HCT116 (cell line): ENCODE data around the gene RIMBP2. TPM values are rescaled to one million over a fixed set of nuclear protein-coding genes. Genes with fewer than 3 reads are reported as not detected.

Source experiments
- ATAC-seq: fragments of 200-7000 bp; cut with Tn5 transposase; 2 replicates; pipeline ENCODE4 v1.9.1; 2020; ENCODE audit warnings: mild to moderate bottlenecking, moderate library complexity
- BruUV-seq: library from RNA; stranded (reverse); fragments of 400-500 nt; replicated peaks from 2 replicates; lab custom pipeline; 2021; lab: Mats Ljungman, UMichigan
- CTCF ChIA-PET: fragments of 300-600 bp; sonication (Branson Sonifier 250); formaldehyde crosslinking; loops from one replicate; lab custom pipeline; 2021; ENCODE audit warnings: antibody characterized with exemption; lab: Charles Lee
- POLR2A ChIA-PET: fragments of 300-600, 350-600 bp; sonication (Branson Sonifier 250); formaldehyde crosslinking; loops from one replicate; lab custom pipeline; 2021; ENCODE audit warnings: antibody characterized with exemption; lab: Charles Lee
- RAD21 ChIA-PET, 2 experiments: fragments of 300-600 bp; sonication (Branson Sonifier 250); formaldehyde crosslinking; loops; one replicate each; lab custom pipeline; 2023; ENCODE audit warnings: low total read pairs in 2 of 2; ENCODE audit not compliant: uncharacterized antibody in 2 of 2, unreplicated experiment in 2 of 2, low non-redundant PET in 1 of 2; lab: Charles Lee
- DNase-seq: peaks from one replicate; pipeline ENCODE4 v3.0.0-alpha.2; 2010; ENCODE audit warnings: low read depth, low spot score
- H2AFZ ChIP-seq: fragments of 200-600 bp; shearing (Covaris generic), sonication (generic); 2 replicates; pipeline ENCODE4 v1.6.1; 2017; ENCODE audit warnings: low read depth, mixed run types, mixed read lengths, antibody characterized with exemption, low read length; ENCODE audit not compliant: poor library complexity, severe bottlenecking
- H3K27ac ChIP-seq: 2 replicates; pipeline ENCODE4 v1.5.1; 2012; ENCODE audit warnings: low read depth, low read length
- H3K27me3 ChIP-seq: fragments of 200-600 bp; sonication (generic); 2 replicates; pipeline ENCODE4 v1.6.1; 2016; ENCODE audit warnings: mixed run types, low read length, mixed read lengths; ENCODE audit not compliant: insufficient read depth
- H3K36me3 ChIP-seq, 2 experiments: fragments of 200-500 bp in 1 of 2; fragments of 200-600 bp in 1 of 2; sonication (Bioruptor generic) in 1 of 2; sonication (generic) in 1 of 2; 2 replicates each; pipeline versions ENCODE4 v1.5.1 to v1.6.1; 2014 to 2016; ENCODE audit warnings: low read length in 2 of 2, inconsistent platforms in 1 of 2, mixed read lengths in 1 of 2, mixed run types in 1 of 2; ENCODE audit not compliant: insufficient read depth in 2 of 2, control insufficient read depth in 1 of 2
- H3K4me1 ChIP-seq, 2 experiments: fragments of 200-600 bp in 1 of 2; sonication (generic) in 1 of 2; 2 replicates each; pipeline versions ENCODE4 v1.5.1 to v1.6.1; 2012 to 2017; ENCODE audit warnings: low read length in 2 of 2, inconsistent platforms in 1 of 2, mild to moderate bottlenecking in 1 of 2, mixed read lengths in 1 of 2, mixed run types in 1 of 2, moderate library complexity in 1 of 2; ENCODE audit not compliant: insufficient read depth in 2 of 2, control insufficient read depth in 1 of 2
- H3K4me2 ChIP-seq: fragments of 200-600 bp; sonication (generic); 2 replicates; pipeline ENCODE4 v1.6.1; 2017; ENCODE audit warnings: mixed run types, low read length, mixed read lengths
- H3K4me3 ChIP-seq, 2 experiments: fragments of 200-600 bp in 1 of 2; sonication (generic) in 1 of 2; replicated peaks in 1 of 2; 2 replicates each; pipeline ENCODE4 v1.5.1; 2011 to 2016; ENCODE audit warnings: low read length in 2 of 2, control low read depth in 1 of 2, low read depth in 1 of 2, mild to moderate bottlenecking in 1 of 2, mixed read lengths in 1 of 2, mixed run types in 1 of 2
- H3K79me2 ChIP-seq: fragments of 200-600 bp; sonication (generic); 2 replicates; pipeline ENCODE4 v1.6.1; 2017; ENCODE audit warnings: mild to moderate bottlenecking, mixed run types, low read length, moderate library complexity, mixed read lengths; ENCODE audit not compliant: insufficient read depth
- H3K9ac ChIP-seq: fragments of 200-600 bp; sonication (generic); 2 replicates; pipeline ENCODE4 v1.6.1; 2016; ENCODE audit warnings: low read length, mixed read lengths
- H3K9me2 ChIP-seq: fragments of 200-600 bp; sonication (generic), shearing (Covaris generic); 2 replicates; pipeline ENCODE4 v1.6.1; 2017; ENCODE audit warnings: mixed run types, mild to moderate bottlenecking, moderate library complexity; ENCODE audit not compliant: insufficient read depth
- H3K9me3 ChIP-seq, 2 experiments: fragments of 200-500 bp in 1 of 2; fragments of 200-600 bp in 1 of 2; sonication (Bioruptor generic) in 1 of 2; sonication (generic) in 1 of 2; 2 replicates each; pipeline ENCODE4 v1.6.1; 2014 to 2017; ENCODE audit warnings: low read length in 2 of 2, mixed read lengths in 2 of 2, inconsistent platforms in 1 of 2, low read depth in 1 of 2, mild to moderate bottlenecking in 1 of 2, mixed run types in 1 of 2, moderate library complexity in 1 of 2; ENCODE audit not compliant: control insufficient read depth in 1 of 2, insufficient read depth in 1 of 2
- H4K20me1 ChIP-seq: fragments of 200-600 bp; sonication (generic), shearing (Covaris generic); 2 replicates; pipeline ENCODE4 v1.6.1; 2017; ENCODE audit warnings: mixed run types, mild to moderate bottlenecking, moderate library complexity; ENCODE audit not compliant: insufficient read depth
- CBX3 ChIP-seq: IDR thresholded peaks from 2 replicates; pipeline ENCODE4 v1.6.1; 2012; ENCODE audit warnings: low read depth
- EGR1 ChIP-seq: IDR thresholded peaks from 2 replicates; pipeline ENCODE4 v1.6.1; 2012; ENCODE audit warnings: low read depth
- JUND ChIP-seq: IDR thresholded peaks from 2 replicates; pipeline ENCODE4 v1.6.1; 2012
- SIN3A ChIP-seq: IDR thresholded peaks from 2 replicates; pipeline ENCODE4 v1.6.1; 2012; ENCODE audit warnings: low read depth
- SRF ChIP-seq: IDR thresholded peaks from 2 replicates; pipeline ENCODE4 v1.6.1; 2012; ENCODE audit warnings: low read depth
- ZFX ChIP-seq: fragments of 450-650 bp; IDR thresholded peaks from 2 replicates; pipeline ENCODE4 v1.6.1; 2017
- intact Hi-C: fragments of 100-400 bp; cut with micrococcal nuclease; formaldehyde crosslinking; loops from 2 replicates; pipeline ENCODE4 v1.10.0; 2022
- total RNA-seq: library from RNA; stranded (reverse); gene quantifications from one replicate; pipeline ENCODE4 v1.2.1, GENCODE V29; 2021; ENCODE audit not compliant: unreplicated experiment
- TF ChIP-seq, protein P1 (sequence below): IDR thresholded peaks from 2 replicates; pipeline ENCODE4 v1.6.1; 2012
- TF ChIP-seq, protein P2 (sequence below): IDR thresholded peaks from 2 replicates; pipeline ENCODE4 v1.6.1; 2011; ENCODE audit warnings: mild to moderate bottlenecking, low read length, moderate library complexity; ENCODE audit not compliant: insufficient replicate concordance; ENCODE audit errors: extremely low read depth
- TF ChIP-seq, protein P3 (sequence below): IDR thresholded peaks from 2 replicates; pipeline ENCODE4 v1.6.1; 2012; ENCODE audit warnings: low read depth
- TF ChIP-seq, protein P4 (sequence below): IDR thresholded peaks from 2 replicates; pipeline ENCODE4 v1.6.1; 2012

RIMBP2 gene
- total RNA-seq, 1 experiment from 2014 or later: not detected

DNA sequence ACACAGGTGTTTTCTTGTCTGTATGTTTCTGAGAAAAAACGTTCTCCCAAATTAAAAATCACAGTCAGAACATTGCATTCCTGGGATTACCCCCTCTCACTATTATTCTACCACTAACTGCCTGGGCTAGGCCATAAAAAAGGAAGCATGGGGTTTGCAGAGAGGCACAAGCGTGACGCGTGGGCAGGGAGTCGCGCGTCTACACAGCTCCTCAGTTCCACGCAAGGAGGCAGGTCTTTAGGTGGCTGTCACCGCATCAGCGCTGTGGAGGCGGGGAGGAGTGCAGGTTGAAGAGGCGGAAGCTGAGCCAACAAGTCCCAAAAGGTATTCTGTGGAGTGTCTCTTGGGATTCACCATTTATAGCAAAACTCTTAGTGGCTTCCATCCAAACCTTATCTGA lies 109.9 kb downstream of the RIMBP2 start:
- ATAC-seq: no peak
- RAD21 ChIA-PET: no interaction called here
- POLR2A ChIA-PET: no interaction called here

DNA sequence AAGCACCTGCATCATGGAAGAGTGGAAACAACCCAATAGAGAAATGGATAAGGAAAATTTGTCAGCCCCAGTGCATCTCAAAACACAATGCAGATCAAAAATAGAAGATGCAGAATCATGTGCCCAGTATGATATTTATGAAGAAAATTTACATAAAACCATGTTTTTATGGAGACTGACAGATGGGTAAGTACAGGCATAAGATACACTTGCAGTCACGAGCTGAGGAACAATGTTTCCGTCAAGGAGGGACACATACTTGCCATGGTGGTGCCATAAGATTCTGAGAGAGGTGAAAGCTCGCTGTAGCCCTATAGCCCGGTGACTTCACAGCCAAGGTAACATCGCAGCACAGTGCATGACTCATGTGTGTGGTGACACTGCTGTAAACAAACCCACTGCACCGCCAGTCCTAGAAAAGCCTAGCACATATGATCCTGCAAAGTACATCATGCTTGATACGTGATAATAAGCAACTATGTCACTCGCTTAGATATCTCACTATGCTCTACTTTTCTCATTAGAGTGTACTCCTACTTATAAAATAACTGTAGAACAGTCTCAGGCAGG lies 112.6 kb downstream of the RIMBP2 start:
- ChIA-PET CTCF (no interaction called here), POLR2A (no interaction called here)
- ATAC-seq: no peak

More for the DNA sequence above, 109.9 kb downstream of the RIMBP2 start:
- intact Hi-C loops: no loop called here
- H4K20me1 ChIP-seq: no peaks in the 10 kb centered on the region
- H3K9me2 ChIP-seq: no peaks in the 10 kb centered on the region
- H3K9ac ChIP-seq: no peak overlapping the region
- H3K79me2 ChIP-seq: no peaks in the 10 kb centered on the region
- H3K9me3 ChIP-seq: no peaks in the 10 kb centered on the region
- 0 out of 2 replicates have a peak, but pooled peaks cover 5% of the 10 kb centered on the region for H3K27me3 ChIP-seq
- no peak overlapping the region for H3K27ac ChIP-seq
- H3K4me1 ChIP-seq: no peaks in the 10 kb centered on the region
- CTCF ChIA-PET: no interaction called here
- no peak overlapping the region for H2AFZ ChIP-seq
- TF ChIP-seq, protein P1, sequence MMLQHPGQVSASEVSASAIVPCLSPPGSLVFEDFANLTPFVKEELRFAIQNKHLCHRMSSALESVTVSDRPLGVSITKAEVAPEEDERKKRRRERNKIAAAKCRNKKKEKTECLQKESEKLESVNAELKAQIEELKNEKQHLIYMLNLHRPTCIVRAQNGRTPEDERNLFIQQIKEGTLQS: no peak
- TF ChIP-seq JUND: no peak
- TF ChIP-seq EGR1: no peak
- no peak for TF ChIP-seq SIN3A
- no peak for TF ChIP-seq SRF
- TF ChIP-seq, protein P2, sequence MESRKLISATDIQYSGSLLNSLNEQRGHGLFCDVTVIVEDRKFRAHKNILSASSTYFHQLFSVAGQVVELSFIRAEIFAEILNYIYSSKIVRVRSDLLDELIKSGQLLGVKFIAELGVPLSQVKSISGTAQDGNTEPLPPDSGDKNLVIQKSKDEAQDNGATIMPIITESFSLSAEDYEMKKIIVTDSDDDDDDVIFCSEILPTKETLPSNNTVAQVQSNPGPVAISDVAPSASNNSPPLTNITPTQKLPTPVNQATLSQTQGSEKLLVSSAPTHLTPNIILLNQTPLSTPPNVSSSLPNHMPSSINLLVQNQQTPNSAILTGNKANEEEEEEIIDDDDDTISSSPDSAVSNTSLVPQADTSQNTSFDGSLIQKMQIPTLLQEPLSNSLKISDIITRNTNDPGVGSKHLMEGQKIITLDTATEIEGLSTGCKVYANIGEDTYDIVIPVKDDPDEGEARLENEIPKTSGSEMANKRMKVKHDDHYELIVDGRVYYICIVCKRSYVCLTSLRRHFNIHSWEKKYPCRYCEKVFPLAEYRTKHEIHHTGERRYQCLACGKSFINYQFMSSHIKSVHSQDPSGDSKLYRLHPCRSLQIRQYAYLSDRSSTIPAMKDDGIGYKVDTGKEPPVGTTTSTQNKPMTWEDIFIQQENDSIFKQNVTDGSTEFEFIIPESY: no peak
- H3K4me2 ChIP-seq: no peak overlapping the region
- no TSS peak for BruUV-seq
- H3K4me3 ChIP-seq: no peak overlapping the region
- no peaks in the 10 kb centered on the region for H3K36me3 ChIP-seq
- no peak for DNase-seq

More for the DNA sequence above, 112.6 kb downstream of the RIMBP2 start:
- intact Hi-C loops: no loop called here
- BruUV-seq: no TSS peak
- Histone ChIP-seq H3K4me1 (no peaks in the 10 kb centered on the region), H3K27ac (no peak overlapping the region), H3K27me3 (0 out of 2 replicates have a peak, but pooled peaks cover 5% of the 10 kb centered on the region), H3K4me2 (no peak overlapping the region), H2AFZ (no peak overlapping the region), H3K4me3 (no peak overlapping the region), H3K9ac (no peak overlapping the region), H3K9me3 (no peaks in the 10 kb centered on the region), H4K20me1 (no peaks in the 10 kb centered on the region), H3K9me2 (no peaks in the 10 kb centered on the region), H3K36me3 (no peaks in the 10 kb centered on the region), H3K79me2 (no peaks in the 10 kb centered on the region)
- TF ChIP-seq ZFX (no peak), SRF (no peak), JUND (no peak), CBX3 (no peak)
- TF ChIP-seq, protein P3, sequence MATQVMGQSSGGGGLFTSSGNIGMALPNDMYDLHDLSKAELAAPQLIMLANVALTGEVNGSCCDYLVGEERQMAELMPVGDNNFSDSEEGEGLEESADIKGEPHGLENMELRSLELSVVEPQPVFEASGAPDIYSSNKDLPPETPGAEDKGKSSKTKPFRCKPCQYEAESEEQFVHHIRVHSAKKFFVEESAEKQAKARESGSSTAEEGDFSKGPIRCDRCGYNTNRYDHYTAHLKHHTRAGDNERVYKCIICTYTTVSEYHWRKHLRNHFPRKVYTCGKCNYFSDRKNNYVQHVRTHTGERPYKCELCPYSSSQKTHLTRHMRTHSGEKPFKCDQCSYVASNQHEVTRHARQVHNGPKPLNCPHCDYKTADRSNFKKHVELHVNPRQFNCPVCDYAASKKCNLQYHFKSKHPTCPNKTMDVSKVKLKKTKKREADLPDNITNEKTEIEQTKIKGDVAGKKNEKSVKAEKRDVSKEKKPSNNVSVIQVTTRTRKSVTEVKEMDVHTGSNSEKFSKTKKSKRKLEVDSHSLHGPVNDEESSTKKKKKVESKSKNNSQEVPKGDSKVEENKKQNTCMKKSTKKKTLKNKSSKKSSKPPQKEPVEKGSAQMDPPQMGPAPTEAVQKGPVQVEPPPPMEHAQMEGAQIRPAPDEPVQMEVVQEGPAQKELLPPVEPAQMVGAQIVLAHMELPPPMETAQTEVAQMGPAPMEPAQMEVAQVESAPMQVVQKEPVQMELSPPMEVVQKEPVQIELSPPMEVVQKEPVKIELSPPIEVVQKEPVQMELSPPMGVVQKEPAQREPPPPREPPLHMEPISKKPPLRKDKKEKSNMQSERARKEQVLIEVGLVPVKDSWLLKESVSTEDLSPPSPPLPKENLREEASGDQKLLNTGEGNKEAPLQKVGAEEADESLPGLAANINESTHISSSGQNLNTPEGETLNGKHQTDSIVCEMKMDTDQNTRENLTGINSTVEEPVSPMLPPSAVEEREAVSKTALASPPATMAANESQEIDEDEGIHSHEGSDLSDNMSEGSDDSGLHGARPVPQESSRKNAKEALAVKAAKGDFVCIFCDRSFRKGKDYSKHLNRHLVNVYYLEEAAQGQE: no peak
- TF ChIP-seq, protein P4, sequence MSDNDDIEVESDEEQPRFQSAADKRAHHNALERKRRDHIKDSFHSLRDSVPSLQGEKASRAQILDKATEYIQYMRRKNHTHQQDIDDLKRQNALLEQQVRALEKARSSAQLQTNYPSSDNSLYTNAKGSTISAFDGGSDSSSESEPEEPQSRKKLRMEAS: no peak
- DNase-seq: no peak
- RAD21 ChIA-PET: no interaction called here
